GM18526 (cell line): ENCODE data around the gene AFAP1.

ENCODE experiments used
- POLR2A ChIP-seq: IDR thresholded peaks from 3 replicates; pipeline ENCODE4 v1.6.1; 2011; ENCODE audit not compliant: insufficient read length; ENCODE audit errors: extremely low read depth

Gene AFAP1

DNA sequence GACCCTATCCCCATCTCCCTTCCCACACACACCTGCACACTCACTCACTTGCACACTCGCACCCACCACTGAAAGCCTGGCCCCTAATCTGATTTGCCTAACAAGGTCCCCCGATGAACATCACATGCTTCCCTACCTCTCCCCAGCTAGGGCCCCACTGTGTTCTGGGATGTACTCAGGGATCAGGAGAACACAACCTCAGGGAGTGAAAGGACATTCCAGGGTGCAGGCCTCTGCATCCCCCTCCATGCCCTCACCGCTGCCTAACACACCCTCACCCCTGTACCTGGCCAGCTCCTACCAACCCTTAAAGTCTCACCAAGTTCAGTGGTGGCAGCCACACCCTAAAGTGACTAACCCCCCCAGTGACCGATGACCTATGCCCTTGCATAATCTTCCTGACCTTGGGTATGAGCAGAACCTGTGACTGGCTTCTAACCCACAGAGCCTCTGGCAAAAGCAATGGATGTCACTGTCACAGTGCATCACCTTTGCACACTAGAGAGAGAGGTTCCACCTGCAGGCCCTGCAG lies 2.4 kb upstream of the AFAP1 start:
- TF ChIP-seq POLR2A = no peak

DNA sequence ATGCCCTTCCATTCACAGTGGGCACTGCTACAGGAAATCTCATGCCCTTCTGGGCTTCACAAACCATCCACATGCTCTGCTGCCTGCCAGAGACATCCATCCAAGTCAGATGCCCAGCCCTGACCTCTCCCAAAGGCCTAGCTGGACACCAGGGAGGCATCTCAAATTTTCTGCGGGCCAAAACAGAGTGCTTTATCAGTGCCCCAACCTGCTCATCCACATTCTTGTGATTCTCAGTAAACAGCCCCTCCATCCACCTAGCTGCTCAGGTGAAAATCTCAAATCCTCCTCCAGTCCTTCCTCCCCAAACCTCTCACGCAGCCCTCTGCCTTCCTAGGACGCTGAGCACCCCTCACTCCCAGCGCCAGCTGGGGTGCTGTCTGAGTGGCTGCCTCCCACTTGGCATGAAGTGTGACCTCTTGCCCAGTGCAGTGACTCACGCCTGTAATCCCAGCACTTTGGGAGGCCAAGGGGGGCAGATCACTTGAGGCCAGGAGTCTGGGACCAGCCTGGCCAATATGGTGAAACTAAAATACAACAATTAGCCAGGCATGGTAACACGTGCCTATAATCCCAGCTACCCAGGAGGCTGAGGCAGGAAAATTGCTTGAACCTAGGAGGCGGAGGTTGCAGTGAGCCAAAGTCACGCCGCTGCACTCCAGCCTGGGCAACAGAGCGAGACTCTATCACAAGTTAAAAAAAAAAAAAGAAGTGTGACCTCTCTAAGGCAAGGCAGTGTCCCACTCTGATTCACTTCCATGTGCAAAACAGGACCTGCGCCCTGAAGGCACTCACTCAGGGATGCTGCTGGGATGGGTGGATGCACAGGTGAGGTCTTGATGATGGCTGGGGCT lies 1.7 kb upstream of the AFAP1 start:
- no peak for TF ChIP-seq POLR2A

DNA sequence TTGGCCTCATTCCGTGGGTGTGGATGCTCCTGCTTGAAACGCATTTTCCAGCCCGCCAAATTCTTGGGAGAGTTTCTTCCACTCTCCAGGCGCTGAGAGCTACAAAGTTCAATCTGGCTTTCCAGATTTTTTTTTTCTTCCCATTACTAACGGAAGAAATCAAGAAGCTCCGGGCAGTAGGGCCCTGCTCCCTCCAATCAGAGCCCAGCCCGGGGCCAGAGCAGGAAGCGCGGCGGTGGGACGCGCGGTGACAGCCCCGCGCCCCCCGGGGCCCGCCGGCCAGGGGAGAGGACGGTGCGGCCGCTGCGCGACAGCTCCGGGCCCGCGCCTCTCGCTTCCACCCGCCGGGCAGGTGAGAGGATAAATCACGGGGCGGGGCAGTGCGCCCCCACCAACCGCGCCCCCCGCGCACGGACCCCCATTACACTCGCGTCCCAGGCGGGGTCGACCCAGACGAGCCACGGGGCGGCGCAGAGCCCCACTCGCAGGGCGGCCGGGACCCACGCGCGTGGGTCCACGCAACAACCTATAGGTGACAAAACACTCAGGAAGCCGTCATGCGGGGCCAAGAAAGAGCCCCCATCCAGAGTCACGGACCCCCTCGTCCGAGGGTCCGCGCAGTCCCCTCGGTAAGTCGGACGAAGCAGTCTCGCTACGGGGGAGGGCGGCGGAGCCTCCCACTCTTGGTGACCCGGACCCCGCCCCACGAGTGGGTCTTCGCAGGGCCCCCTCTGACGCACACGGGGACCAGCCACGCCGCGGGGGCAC lies 868 bp downstream of the AFAP1 start:
- TF ChIP-seq POLR2A = no peak

DNA sequence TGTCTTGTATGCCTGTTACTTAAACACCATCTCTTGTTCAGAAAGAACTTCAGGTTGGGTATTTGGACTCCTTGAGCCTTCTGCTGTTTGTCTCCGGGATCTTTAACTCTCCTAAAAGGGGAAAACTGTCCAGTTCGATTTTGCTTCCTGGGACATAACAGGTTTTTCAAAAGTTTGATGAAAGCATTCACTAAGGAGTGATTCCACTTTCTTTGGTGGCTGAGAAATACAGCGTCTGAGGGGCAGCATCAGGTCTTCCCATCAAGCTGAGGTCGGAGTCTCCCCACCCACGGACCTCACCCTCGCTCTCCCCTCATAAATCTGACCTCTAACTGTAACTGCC lies 1.4 kb downstream of the AFAP1 start:
- no peak for TF ChIP-seq POLR2A

DNA sequence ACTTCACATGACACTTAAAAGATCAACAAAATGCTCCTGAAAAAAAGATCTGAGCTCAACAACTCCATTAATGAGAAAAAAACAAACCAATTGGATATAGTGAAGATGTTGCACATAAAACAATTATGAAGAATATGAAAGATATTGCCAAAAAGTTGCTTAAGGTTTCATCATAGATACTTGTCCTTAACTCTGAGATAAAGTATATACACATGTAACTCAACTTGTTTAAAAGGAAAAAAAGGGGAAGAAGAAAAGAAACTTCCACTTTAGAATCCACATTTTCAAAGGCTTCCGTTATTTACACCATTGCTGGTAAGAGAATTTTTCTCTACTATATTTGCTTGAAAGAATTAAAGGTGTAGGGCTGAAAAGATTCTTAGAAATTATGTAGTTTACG lies 2.7 kb downstream of the AFAP1 start:
- TF ChIP-seq POLR2A = no peak

DNA sequence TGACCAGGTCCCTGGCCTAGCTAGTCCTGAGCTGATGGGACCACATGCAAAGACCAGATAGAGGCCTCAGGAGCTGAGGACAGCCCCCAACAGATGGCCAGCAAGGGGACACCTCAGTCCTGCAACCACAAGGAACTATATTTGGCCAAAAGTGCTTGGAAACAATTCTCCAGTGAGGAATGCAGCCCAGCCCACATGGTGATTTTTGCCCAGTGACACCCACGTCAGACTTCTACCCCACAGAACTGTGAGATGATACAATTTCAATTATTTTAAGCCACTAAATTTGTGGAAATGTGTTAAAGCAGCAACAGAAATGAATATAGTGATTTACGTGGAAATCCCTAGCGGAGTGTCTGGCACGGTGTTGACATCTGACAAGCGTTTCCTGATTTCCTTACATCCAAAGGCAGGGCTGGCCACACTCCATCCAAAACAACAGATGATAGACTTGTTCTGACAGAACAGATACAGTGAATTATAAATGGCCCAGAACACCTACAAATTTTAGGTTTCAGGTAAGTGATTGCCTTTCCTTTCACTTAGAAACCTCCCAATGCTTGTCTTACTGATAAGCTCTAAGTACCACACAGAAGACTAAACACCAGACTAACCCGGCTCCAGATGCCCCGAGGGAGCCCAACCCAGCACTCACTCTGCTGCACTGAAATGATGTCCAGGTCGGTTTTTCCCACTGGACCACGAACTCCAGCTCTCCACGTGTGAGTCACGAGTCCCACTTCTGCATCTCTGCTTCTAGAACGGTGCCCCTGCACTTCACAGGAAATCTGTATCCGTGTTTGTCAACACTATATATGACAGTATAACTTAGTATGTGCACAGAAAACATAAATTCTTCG lies 5.8 kb downstream of the AFAP1 start:
- TF ChIP-seq POLR2A = no peak

DNA sequence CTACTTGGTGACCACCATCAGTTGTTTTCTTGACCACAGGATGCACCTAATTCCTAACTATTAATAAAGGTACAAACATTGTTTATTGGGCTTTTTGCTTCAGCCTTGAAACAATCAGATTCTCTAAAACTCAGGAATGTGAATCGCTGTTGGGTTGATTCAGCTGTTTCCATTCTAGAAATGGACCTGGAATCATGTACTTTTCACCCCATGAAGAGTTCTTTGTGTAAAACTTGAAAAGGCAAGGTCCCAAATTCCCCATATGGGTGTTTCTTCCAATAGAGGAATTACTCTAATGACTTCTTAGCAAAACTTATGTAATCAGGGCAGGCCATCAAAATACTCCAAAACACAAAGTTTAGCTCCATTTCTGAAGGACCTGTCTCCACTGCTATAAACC lies 7.4 kb downstream of the AFAP1 start:
- TF ChIP-seq POLR2A = no peak

DNA sequence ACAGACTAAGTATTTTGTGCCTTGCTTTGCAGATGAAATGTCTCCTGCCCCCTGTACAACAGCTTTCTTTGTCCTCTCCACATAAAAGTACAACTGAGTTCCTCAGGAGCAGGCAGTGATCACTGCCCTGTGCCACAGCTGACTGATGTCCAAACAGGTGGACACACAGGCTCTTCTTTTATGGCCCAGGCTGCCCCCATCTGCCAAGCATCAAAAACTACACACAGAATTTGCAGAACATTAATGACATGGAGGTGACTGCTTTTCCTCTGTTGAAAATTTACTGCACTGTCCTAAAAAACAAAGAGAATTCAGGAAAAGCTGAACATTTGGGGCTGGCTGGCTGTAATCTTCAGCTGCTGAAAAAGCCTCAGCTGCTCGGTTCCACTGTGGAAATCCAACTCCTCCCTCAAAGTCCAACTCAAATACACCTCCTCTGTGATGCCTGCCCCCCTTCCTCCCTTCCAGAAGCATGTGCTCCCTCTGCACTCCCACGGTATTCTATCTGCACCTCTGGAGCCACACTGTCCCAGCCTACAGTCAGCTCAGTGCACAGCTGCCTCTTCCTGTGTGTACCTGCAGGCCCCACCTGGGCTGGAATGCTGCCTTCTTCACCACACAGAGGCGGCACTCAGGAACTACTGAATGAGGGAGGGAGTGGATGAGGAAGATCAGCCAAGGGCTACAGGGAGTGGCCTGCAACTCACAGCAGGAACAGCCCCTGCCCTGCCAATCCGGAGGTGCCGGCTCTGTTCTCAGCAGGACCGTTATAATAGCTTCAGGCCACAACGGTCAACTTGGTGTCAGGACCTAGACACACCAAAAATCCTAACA lies 10.3 kb downstream of the AFAP1 start:
- TF ChIP-seq POLR2A = no peak

DNA sequence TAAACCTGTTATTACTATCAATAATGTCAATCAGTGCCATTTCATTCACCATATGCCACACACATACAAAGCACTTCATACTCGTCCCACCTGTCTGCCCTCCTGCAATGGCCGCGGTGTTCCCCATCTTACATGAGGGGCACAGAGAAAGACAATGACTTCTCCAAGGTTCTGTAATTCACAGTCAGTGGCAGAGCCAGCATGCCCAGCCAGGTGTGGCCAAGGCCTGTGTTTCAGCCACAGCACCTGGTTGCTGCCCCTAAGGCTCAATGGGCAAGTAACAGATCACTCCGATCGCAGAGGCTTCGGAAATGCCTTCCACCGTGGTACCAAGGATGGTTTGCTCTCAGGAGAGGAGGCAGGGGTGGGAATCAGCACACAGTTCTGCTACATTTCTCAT lies 10.9 kb downstream of the AFAP1 start:
- no peak for TF ChIP-seq POLR2A

DNA sequence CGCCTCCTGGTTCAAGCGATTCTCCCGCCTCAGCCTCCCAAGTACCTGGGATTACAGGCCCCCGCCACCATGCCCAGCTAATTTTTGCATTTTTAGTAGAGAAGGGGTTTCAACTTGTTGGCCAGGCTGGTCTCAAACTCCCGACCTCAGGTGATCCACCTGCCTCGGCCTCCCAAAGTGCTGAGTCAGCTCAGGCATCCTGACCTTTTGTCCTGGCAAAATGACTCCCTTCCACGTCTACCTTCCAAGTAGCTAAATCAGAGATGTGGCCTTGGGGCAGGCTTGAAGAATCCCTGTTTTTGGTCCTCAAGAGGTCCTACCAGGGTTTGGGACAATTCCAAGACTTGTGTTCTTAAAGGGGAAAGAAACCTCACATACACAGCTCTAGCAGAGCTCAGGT lies 12.8 kb downstream of the AFAP1 start:
- no peak for TF ChIP-seq POLR2A

DNA sequence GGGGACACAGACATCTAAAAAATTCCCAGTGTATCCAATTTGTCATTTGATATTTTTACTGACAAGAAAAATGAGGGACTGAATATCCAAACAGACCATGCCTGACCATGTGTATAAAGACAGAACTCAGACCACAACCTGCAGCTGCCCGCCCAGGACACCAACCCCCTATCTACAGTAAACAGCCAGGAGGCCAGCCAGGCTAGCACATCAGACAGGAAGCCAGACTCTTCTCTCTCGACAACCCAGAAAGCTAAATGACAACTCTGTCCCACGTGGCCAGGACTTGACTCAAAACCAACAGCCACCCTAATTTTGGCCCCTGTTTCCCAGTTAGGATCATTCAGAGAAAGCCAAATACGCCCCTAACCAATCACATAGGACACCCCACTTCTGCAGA lies 15.1 kb downstream of the AFAP1 start:
- TF ChIP-seq POLR2A = no peak

DNA sequence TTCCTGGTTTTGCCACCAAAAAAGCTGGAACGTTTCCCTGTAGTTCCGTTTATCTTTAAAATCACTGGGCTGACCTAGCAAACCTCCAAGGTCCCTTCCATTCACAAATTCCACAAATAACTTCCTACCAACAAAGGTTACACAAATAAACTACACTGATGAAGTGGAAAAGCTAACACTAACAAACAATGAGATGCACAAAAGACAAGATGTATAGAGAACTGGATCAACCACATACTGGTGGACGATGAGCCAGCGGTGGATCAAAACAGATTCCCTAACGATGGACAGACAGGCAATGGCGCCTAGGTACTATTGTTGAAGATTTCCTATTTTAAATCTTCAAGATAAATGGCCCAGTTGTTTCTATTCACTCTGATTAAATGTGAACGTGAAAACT lies 15.5 kb downstream of the AFAP1 start:
- TF ChIP-seq POLR2A = no peak

DNA sequence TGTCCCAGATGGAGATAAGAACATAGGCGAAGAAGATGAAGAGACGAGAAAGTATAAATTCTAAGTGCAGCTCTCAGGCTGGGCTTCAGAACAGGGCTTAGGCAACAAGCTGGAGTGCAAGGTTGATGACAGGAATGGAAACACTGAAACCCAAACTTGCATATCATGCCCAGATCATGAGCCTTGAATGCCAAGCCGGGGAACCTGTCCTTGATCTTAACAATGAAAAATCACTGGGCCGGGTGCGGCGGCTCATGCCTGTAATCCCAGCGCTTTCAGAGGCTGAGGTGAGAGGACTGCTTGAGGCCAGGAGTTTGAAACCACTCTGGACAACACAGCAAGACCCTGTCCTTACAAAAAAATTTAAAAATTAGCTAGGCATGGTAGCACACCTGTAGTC lies 17.2 kb downstream of the AFAP1 start:
- TF ChIP-seq POLR2A = no peak

DNA sequence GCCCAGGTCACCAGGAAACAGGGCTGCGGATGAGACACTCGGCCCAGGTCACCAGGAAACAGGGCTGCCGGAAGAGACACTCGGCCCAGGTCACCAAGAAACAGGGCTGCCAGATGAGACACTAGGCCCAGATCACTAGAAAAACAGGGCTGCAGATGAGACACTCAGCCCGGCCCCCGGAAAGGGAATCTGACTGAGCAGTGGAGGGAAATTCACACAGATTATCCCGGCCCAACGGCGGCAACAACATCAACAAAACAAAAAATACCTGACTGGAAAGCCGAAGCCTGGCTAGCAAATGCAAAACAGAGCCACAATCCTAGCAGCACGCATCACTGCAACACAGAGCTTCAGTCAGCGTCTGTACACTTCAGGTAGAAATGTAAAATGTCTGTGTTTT lies 20.7 kb downstream of the AFAP1 start:
- TF ChIP-seq POLR2A = no peak

DNA sequence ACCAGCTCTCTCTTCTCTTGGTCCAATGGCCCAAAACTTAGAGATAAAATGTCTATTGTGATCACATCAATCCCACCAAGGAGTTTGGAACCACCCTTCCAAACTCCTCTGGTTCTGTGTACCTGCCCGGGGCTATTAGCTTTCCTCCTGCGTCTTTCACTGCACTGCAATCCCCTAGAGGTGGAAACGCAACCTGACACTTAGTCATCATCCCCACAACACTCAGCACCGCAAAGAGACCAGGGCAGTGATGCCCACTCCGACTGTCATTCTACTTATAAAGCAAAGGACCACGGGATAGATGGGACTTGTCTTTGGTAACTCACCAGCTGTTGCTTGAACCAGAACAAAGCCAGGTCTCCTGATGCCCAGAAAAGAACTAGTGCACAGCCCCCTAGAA lies 22.0 kb downstream of the AFAP1 start:
- no peak for TF ChIP-seq POLR2A
